GM12801 (cell line): ENCODE measurements around the gene EPO.

Experiments
- TF ChIP-seq, protein P1 (sequence below): IDR thresholded peaks from one replicate; pipeline ENCODE4 v1.5.1; 2011; ENCODE audit warnings: control low read depth; ENCODE audit not compliant: insufficient read length; ENCODE audit errors: extremely low read depth

EPO gene

DNA sequence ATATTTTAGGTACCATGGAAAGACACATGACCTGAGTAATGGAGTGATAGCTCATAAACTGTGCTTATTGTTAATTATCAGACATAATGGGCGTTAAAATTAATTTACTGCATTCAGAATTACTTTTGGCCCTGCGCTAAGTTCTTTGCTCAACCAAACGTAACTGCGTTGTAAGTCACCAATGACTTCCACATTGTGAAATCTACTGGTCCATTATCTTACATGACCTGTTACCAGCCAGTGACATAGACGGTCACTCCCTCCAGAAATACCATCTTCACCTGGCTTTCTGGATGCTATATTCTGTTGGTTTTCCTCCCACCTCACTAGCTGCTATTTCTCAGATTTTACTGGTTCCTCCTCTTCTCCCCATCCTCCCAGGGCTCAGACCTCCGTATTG lies 21.2 kb upstream of the EPO start:
- TF ChIP-seq, protein P1, sequence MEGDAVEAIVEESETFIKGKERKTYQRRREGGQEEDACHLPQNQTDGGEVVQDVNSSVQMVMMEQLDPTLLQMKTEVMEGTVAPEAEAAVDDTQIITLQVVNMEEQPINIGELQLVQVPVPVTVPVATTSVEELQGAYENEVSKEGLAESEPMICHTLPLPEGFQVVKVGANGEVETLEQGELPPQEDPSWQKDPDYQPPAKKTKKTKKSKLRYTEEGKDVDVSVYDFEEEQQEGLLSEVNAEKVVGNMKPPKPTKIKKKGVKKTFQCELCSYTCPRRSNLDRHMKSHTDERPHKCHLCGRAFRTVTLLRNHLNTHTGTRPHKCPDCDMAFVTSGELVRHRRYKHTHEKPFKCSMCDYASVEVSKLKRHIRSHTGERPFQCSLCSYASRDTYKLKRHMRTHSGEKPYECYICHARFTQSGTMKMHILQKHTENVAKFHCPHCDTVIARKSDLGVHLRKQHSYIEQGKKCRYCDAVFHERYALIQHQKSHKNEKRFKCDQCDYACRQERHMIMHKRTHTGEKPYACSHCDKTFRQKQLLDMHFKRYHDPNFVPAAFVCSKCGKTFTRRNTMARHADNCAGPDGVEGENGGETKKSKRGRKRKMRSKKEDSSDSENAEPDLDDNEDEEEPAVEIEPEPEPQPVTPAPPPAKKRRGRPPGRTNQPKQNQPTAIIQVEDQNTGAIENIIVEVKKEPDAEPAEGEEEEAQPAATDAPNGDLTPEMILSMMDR: no peak

DNA sequence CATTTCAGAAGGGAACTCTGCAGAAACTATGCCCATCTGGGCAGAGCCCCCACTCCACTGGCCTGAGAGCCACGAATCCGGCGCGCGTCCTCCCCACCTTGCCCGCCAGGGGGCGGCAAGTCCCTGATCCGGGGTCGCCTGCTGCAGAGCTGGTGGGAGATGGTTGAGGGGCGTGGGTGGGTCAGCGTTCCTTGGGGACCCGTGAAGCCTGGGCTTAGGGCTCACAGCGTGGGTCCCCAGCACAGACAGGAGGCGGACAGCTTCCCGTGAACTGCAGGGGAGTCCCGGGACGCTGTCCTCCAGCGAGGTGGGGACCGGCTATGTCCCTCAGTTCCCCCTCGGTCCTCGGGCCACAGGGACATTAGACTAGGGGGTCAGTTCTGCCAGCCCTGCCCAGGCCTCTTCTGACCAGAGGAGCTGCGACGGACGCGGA lies 14.9 kb upstream of the EPO start:
- TF ChIP-seq, protein P1: no peak

DNA sequence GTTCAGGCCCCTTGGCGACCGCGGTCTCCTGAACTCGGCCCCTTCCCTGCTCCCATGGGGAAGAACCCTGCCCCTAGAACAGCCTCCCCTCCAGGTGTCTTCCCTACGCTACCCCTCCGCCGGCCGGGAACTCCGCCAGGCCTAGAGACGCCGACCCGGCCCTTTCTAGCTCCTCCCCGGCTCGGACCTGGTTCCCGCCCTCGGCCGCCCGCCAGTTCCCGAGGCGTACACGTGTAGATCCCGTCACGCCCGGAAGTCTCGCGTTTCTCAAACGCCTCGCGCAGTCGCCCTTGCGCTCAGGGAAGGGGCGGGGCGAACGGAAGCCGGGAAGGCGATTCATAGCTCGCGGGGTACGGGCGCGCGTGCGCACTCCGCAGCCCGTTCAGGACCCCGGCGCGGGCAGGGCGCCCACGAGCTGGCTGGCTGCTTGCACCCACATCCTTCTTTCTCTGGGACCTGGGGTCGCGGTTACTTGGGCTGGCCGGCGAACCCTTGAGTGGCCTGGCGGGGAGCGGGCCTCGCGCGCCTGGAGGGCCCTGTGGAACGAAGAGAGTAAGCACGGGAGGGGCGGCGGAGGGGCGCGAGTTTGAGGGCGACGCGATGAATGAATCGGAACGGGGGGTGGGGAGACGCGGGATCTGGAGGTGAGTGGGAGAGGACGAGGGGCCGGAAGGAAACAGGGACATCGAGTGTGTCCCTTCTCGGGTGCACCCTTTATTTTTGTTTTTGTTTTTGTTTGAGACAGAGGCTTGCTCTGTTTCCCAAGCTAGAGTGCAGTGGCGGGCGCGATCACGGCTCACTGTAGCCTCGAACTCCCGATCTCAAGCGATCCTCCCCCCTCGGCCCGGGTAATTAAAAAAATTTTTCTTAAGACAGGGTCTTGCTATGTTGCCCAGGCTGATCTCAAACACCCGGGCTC lies 14.3 kb upstream of the EPO start, which contains the start of gene POP7:
POP7 (plus strand) TSS at position 369 of the 919 bp plus-strand sequence. CDS start 710 bp downstream, outside the sequence.
- TF ChIP-seq, protein P1: no peak

DNA sequence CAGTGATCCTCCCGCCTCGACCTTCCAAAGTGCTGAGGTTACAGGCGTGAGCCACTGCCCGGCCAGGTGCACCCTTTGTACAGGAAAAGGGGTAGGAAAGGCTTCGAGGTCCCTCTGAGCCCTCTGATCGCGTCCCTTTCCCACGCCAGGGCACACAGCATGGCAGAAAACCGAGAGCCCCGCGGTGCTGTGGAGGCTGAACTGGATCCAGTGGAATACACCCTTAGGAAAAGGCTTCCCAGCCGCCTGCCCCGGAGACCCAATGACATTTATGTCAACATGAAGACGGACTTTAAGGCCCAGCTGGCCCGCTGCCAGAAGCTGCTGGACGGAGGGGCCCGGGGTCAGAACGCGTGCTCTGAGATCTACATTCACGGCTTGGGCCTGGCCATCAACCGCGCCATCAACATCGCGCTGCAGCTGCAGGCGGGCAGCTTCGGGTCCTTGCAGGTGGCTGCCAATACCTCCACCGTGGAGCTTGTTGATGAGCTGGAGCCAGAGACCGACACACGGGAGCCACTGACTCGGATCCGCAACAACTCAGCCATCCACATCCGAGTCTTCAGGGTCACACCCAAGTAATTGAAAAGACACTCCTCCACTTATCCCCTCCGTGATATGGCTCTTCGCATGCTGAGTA lies 13.5 kb upstream of the EPO start:
- TF ChIP-seq, protein P1: no peak

DNA sequence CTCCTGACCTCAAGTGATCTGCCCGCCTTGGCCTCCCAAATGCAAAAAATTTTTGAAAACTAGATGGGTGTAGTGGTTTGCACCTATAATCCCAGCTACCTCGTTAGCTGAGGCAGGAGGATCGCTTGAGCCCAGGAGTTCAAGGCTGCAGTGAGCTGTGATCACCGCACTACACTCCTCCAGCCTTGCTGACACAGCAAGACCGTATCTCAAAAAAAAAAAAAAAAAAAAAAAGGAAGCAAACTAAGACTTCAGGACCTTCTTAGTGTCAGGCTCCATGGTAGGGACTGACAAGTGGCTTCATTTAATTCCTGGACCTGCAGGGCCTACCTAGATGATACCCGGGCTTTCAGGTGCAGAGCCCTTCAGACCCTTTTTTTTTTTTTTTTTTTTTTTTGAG lies 11.9 kb upstream of the EPO start:
- TF ChIP-seq, protein P1: no peak

DNA sequence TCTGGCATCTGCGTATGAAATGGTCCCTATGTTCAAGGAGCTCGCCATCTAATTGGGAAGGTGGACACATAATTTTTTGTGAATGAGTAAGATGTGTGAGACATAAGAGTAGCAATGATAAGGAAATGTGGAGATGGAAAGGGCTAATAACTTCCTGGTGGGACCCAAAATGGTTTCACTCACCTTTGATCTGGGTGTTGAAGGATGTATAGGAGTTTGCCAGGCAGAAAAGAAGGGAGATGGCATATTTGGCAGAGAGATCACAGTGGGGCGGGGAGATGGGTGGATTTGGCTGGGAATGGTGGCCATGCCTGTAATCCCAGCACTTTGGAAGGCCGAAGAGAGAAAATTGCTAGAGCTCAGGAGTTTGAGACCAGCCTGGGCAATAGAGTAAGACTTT lies 9.8 kb upstream of the EPO start:
- TF ChIP-seq, protein P1: no peak

DNA sequence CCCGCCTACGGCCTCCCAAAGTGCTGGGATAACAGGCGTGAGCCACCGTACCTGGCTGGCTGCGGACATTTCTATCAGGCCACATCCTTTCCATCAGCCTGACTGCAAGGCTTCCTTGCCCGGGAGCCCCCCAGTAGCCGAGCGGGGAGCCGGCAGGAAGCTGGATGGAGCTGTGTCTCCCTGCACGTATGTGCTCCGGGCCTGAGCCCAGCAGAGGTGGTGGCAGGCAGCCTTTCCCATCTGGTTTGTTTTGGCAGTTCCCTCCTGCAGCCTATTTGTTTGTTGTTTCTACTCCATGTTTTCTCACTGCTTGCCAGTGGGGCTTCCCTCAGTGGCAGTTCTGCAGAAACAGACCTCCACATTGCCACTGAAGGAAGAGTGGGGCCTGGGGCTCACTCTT lies 8.9 kb upstream of the EPO start:
- TF ChIP-seq, protein P1: no peak
